GM12872 (cell line): ENCODE measurements around the gene C1QTNF12.

Source experiments
- CTCF ChIP-seq: IDR thresholded peaks from 3 replicates; pipeline ENCODE4 v1.5.1; 2011; ENCODE audit warnings: low read depth, mild to moderate bottlenecking, low read length, moderate library complexity; ENCODE audit not compliant: insufficient read depth

The C1QTNF12 gene

GRCh38 chr1:1278620-1279019, 32.1 kb upstream of the C1QTNF12 start:
- TF ChIP-seq CTCF: no peak

GRCh38 chr1:1275836-1276235, 29.3 kb upstream of the C1QTNF12 start:
- TF ChIP-seq CTCF: no peak

GRCh38 chr1:1274931-1275431, 28.5 kb upstream of the C1QTNF12 start:
- no peak for TF ChIP-seq CTCF

GRCh38 chr1:1274299-1274930, 27.9 kb upstream of the C1QTNF12 start:
- no peak for TF ChIP-seq CTCF

GRCh38 chr1:1273512-1274298, 27.2 kb upstream of the C1QTNF12 start, which contains the start of gene UBE2J2:
Gene UBE2J2, minus strand, starts transcription at chr1:1273854. Its CDS starts 5,862 bp downstream, at chr1:1267992.
- TF ChIP-seq CTCF: peak; percentile 6; the same call in 1 of the 3 replicates

- no peak for TF ChIP-seq CTCF
These were observed 26.6 kb upstream of the C1QTNF12 start for GRCh38 chr1:1273209-1273511.

GRCh38 chr1:1272341-1273208, 26.1 kb upstream of the C1QTNF12 start:
- no peak for TF ChIP-seq CTCF
